Activated gamma-delta T cell treated with anti-CD3 and anti-CD28 coated beads, Interleukin-2, amount 50 U/mL, for 16 hours (primary cell): ENCODE results near the gene SP140L.
"Not testable (repeated sequence)": the region's sequence is repeated elsewhere in the genome, so short reads cannot be mapped to it uniquely, and the experiment has no call there.

ENCODE experiments used
- DNase-seq: peaks from one replicate; pipeline ENCODE4 v3.0.0-alpha.2; 2020; ENCODE audit warnings: low read depth

Gene SP140L

GRCh38 chr2:230418341-230419016 lies 91.5 kb downstream of the SP140L start:
- no peak for DNase-seq

- no peak for DNase-seq
Measured at GRCh38 chr2:230419181-230419580, 92.2 kb downstream of the SP140L start.

GRCh38 chr2:230422149-230422548 lies 95.2 kb downstream of the SP140L start:
- no peak for DNase-seq

- DNase-seq = no peak
Measured at GRCh38 chr2:230423851-230424458, 97.0 kb downstream of the SP140L start.

- no peak for DNase-seq
Measured at GRCh38 chr2:230425377-230425776, 98.4 kb downstream of the SP140L start.

GRCh38 chr2:230429513-230429912 lies 102.5 kb downstream of the SP140L start:
- DNase-seq = no peak

GRCh38 chr2:230430957-230431910 lies 104.2 kb downstream of the SP140L start:
- DNase-seq = no peak

- no peak for DNase-seq
Measured at GRCh38 chr2:230434677-230435324, 107.8 kb downstream of the SP140L start.

GRCh38 chr2:230435431-230435830 lies 108.4 kb downstream of the SP140L start:
- DNase-seq = no peak

- not testable (repeated sequence) for DNase-seq
Measured at GRCh38 chr2:230439121-230439520, 112.1 kb downstream of the SP140L start.

- no peak for DNase-seq
Measured at GRCh38 chr2:230439590-230439989, 112.6 kb downstream of the SP140L start.

GRCh38 chr2:230441227-230441897 lies 114.4 kb downstream of the SP140L start:
- peak; percentile 26 for DNase-seq

- DNase-seq = no peak
Measured at GRCh38 chr2:230443541-230443940, 116.5 kb downstream of the SP140L start.

GRCh38 chr2:230444832-230445231 lies 117.8 kb downstream of the SP140L start:
- no peak for DNase-seq

GRCh38 chr2:230447036-230447435 lies 120.0 kb downstream of the SP140L start:
- DNase-seq = no peak

GRCh38 chr2:230447455-230448451 lies 120.8 kb downstream of the SP140L start:
- DNase-seq = no peak

- no peak for DNase-seq
Measured at GRCh38 chr2:230449901-230450467, 123.0 kb downstream of the SP140L start.

GRCh38 chr2:230453006-230453405 lies 126.0 kb downstream of the SP140L start:
- DNase-seq = no peak
